Activated naive CD4-positive, alpha-beta T cell treated with Interleukin-2 at 50 U/mL for 16 hours (primary cell): ENCODE data around the gene DLX2.

Experiments
- DNase-seq: peaks from one replicate; pipeline ENCODE4 v3.0.0-alpha.2; 2020

DLX2 gene

DNA sequence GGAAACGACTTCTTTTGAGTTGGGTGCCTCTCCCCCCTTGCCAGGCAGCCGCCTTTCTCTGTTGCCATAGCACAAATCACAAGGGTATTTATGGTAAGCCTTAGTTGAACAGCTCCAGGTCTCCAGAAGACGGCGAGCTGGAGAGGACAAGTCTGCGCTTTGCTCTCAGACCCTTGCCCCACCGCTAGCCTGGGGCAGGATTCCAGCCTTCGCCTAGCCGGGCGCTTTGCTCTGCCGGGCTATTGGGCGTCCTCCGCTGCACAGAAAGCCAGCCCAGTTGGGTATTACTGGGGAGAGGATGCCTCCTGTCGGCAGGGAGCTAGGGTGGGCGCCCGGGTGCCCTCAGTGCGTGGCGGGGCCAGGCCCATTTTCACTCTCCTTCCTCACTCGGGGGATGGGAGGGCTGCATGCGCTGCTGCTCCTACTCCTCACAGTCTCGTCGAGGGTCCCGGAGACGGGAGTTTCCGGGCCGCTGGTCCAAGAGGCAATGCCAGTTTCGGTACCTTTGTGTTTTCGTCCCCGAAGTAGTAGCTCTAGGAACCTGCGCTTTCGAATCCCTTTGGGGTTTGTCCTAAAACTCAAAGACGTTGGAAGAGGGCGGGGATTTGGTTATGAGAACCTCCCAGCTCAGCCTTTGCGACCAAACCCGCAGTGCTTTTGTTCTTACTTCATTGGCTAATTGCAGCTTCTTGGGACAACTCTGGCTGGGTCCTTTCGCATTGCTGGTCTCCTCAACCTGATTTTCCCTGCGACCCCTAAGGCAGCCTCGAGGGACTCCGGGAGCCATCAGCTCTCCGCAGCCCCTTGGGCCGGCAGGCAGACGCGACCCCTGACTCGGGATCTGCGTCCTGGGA, 3.6 kb upstream of the DLX2 start:
- DNase-seq, result peak; percentile 48

DNA sequence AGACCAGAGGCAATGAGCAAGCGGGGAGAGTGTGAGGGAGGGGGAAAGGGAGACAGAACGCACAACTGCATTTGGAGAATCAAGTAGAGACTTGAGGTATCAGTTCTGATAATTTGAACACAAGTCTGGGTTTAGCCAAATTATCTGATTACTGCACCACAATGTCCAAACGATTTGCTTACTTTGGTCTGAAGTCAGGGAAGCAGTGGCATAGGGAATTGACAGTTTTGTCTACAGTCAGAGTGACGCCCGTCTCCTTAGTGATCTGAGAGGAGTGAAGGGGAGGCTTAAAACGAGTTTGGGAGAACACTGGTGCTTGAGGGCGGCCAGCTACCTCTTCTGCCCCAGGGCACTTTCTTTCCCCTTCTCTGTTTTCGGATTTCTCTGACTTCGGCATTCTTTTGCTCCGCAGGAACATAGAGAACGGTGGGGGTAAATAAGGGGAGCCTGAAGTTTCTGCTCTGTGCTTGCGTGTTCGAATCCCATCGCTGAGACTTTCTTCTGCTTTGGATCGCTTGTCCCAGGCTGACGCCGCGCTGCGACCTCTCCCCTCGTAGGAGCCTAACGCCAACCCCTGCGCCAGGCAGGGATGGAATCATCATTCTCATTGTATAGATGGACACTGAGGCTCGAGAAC, 2.9 kb upstream of the DLX2 start:
- no peak for DNase-seq

DNA sequence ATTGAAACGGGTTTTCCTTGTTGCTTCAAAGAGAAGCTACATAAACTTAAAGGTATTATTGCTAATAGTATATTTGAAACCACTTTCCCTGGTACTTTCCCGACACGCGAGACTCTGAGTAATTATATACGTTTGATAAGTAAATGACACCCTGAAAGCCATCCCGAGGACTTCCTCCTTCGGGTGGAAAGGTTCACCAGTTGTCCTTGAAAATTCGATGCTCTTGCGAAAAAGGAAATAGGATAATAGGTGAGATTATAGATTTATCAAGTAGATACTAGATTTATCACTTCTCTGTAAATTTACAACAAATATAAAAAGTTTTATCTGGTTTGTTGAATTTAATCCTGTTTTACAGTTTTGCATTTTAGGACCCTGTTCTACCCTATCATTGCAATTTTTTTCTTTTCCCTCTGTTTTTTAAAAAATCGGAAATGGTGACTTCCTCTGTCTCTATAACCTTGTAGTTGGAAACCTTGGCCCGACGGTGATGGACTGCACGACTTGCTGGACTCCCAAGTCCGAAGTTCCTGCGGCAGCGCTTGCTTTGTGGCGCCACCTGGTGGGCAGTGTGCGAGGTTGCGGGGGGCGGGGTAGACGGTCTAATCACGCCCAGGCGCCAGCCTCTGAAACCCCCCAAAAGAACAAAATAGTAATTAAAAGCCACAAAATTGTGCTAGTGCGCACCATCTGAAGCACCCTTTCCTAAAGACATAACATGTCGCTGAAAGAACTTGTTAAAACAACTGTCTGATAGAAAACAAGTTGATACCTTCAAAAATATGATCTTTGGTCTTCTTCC, 972 bp upstream of the DLX2 start:
- peak; percentile 74 for DNase-seq

DNA sequence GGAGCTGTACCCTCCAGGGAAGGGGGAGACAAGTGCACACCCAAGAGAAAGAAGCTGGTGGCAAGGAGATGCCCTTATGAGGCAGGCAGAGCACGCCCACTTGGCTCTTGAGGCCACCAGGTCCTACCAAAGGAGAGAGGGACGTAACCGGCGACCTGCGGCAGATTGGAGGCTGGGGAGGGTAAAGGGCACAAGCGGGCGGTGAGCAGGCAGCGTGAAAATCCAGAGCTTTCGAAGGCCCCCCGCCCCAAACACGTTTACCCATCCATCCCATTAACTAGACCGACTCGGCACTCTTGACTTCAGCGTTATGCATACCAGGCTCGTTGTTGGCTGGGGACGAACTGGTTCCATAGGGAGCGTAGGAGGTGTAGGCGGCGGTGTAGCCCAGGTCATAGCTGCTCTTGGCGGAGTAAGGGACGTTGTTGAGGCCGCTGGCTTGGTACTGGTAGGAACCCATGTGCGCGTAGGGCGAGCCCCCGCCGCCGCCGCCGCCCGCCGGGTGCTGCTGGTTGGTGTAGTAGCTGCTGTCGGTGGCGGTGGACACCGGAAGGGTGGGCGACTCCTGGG, 794 bp downstream of the DLX2 start:
- DNase-seq, result peak; percentile 16

DNA sequence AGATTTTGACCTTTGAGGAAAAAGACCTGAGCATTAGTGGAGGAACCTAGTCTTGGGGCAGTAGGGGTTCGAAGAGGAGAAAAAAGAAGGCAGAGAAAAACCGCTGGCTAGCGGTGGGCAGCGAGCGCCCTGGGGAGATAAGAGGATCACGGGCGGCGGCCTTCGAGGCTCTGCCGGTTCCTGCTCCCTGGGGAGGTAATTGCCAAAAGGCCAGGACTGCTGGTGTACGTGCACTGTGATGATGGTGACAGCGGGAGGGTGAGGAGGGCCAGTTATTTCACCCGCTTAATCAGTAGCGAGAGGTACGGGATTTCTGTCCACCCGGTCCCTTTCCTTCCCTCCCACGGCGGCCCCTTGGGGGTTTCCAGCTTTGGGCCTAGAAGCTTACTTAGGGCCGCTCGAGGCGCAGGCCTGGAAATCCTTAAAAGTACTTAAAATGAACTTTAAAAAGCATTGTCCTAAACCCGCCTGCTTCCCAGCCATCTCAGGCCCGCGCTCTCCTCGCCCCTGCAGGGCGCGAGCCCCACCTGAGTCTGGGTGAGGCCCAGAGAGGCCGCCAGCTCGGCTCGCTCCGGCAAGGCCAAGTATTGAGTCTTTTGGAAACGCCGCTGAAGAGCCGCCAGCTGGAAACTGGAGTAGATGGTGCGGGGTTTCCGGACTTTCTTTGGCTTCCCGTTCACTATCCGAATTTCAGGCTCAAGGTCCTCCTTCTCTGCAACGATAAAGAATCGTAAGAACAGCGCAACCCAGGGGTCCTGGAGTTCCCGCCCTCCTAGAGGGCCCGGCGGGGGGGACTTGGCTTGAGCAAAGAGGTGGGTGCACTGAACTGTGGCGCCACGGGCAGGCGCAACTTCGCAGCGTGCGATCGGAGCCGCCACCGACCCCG, 1.5 kb downstream of the DLX2 start:
- DNase-seq, result no peak

GRCh38 chr2:172100080-172100934, 2.4 kb downstream of the DLX2 start:
- DNase-seq, result no peak

DNA sequence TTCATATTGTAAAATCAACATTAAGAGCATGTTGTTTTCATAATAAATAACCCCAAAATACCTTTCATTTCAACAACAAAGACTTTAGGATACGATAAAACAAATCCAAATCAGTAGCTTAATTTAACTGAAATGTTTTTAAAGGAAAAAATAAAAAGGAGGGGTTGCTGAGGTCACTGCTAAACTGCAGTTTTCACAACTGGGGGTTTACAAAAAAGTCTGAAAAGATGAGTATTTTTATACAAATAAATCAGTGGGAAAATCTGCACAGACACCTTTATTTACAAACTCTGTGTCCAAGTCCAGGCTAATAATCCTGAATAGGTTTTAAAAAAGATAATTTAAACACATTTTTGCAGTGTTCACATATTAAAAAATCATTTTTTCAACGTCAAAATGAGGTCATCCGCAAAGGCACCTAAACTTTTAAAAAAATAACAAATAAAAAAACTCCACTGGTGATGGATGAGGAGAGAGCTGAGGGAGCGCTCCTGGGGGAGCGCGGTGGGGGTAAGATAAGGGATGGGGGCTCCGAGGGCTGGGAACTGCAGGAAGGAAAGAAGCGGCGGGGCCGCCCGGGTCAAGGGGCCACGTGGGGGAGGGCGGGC, 3.1 kb downstream of the DLX2 start:
- DNase-seq, result no peak

GRCh38 chr2:172098650-172099471, 3.8 kb downstream of the DLX2 start:
- peak; percentile 42 for DNase-seq

- no peak for DNase-seq
These were observed 4.4 kb downstream of the DLX2 start for GRCh38 chr2:172098287-172098649.

GRCh38 chr2:172097557-172098131, 5.1 kb downstream of the DLX2 start:
- no peak for DNase-seq

DNA sequence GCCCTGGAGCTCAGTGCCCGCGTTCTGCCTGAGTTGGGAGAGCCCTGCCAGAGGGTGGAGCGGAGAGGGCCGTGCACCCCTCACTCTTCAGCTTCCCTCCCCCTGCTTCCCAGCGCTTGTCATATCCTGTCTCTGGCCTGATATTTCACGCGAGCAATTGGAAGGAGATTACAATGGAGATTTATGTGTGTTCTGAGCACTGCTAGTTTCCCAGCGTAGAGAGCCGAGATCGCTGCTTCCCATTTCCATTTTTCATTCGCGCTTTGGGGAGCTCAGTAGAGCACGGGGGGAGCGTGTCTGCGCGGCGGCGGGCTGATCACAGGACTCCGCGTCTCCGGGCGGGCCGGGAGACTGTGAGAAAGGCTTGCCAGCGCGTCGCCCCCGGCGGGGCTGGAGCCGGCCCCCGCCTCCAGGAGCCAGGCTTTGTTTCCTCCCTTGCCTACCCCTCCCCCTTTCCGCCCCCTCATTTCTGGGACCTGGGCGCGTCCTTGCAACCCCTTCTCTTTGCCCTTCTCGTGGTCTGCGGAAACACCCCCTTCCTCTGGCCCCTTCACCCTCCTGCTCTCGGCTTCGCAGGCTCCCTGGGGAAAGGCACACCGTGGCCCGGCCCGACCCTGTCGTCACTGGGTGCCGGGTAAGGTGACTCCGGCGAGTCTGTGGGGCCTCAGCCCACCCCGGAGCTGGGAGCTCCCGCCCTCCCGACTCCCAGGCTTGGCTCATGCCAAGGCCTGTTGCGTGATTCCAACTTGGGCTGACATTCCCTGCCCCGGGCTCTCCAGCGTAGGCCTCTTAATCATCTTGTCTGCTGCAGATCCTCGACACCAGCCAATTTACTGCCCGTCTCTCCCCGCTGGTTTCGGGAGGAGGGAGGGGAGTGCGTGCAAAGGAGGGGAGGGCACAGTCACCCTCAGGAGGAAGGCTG, 5.8 kb downstream of the DLX2 start:
- DNase-seq, result no peak

- DNase-seq, result no peak
These were observed 6.6 kb downstream of the DLX2 start for GRCh38 chr2:172095905-172096625.

- DNase-seq, result peak; percentile 68
These were observed 7.4 kb downstream of the DLX2 start for GRCh38 chr2:172095146-172095904.

- no peak for DNase-seq
These were observed 8.2 kb downstream of the DLX2 start for GRCh38 chr2:172094294-172095145.

GRCh38 chr2:172093416-172094293, 9.0 kb downstream of the DLX2 start:
- DNase-seq, result no peak
